ENCODE data around the gene MBNL2. TPM values are rescaled to one million over a fixed set of nuclear protein-coding genes. Genes with fewer than 3 reads are reported as not detected.

MBNL2 gene
- total and polyA plus RNA-seq, 2 experiments from 2014 or later, result 46.7 to 79.5 TPM

DNA sequence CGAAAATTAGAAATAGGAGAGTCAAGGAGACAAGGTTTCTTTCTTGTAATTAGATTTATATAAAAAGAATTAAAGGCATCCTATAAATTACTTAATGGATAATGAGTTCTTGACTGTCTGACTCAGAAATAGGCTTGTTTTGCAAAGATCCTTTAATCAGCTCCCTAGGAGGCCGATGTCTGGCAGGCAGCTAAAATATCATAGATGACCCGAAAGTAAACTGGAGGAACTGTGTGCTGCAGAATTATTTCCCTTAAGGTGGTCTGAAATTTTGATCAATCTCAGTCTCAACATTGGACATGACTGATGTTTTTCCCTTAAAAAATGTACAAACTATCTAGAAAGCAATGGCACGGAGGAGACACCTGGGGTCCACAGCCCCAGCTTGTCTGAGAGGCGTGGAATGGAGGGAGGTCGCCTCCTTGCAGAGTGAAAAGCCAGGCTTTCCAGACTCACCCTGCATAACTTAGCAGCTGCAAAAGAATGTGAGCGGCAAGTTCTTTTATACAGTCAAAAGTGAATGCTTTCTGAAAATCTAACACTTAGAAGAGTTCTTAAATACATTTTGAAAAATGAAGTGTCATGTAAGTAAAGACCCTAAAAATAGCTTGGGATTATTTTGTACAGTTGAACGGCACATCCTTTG, 44.8 kb downstream of the MBNL2 start:
- no peaks in the 10 kb centered on the region for H3K9me2 ChIP-seq (ENCODE audit: insufficient read depth)
- no peak overlapping the region for H3K4me3 ChIP-seq
- H3F3A ChIP-seq (ENCODE audit: insufficient read depth), result no peaks in the 10 kb centered on the region
- H2AFZ ChIP-seq, result no peak overlapping the region
- H3K4me2 ChIP-seq (ENCODE audit: unreplicated experiment), result no peak overlapping the region
- no peaks in the 10 kb centered on the region; the same call in 1 of the 2 replicates for H3K36me3 ChIP-seq (ENCODE audit: low read depth)
- WGBS, 2 experiments (ENCODE audit: low coverage in 1 of 2, low lambda C conversion rate in 2 of 2, missing lambda C conversion rate in 2 of 2), result 88 to 91% methylated on average over 8 of the region's 8 CpGs
- in situ Hi-C loops (cut with MboI), result no loop called here
- H3K27ac ChIP-seq, result no peak overlapping the region
- H3K4me1 ChIP-seq (ENCODE audit: insufficient read depth), result peaks cover 6% of the 10 kb centered on the region; the same call in 1 of the 2 replicates
- no peak for DNase-seq
- no peaks in the 10 kb centered on the region for H4K20me1 ChIP-seq (ENCODE audit: insufficient read depth)
- peaks cover 98% of the 10 kb centered on the region for H3K79me2 ChIP-seq (ENCODE audit: insufficient read depth)
- H3K27me3 ChIP-seq (replicated peaks; ENCODE audit: insufficient read depth), result no peaks in the 10 kb centered on the region
- no peak for TF ChIP-seq EZH2 (IDR thresholded peaks at IDR 0.05; ENCODE audit: insufficient read depth, poor library complexity, severe bottlenecking)
- no peak for TF ChIP-seq EZH2phosphoT487 (IDR thresholded peaks at IDR 0.05; ENCODE audit: insufficient read depth, low read depth)
- no peaks in the 10 kb centered on the region for H3K9me3 ChIP-seq (ENCODE audit: low read depth)
- H3K9ac ChIP-seq, result no peak overlapping the region

- TF ChIP-seq EZH2 (IDR thresholded peaks at IDR 0.05; ENCODE audit: insufficient read depth, poor library complexity, severe bottlenecking) (no peak), EZH2phosphoT487 (IDR thresholded peaks at IDR 0.05; ENCODE audit: insufficient read depth, low read depth) (no peak)
- H3K9me2 ChIP-seq (ENCODE audit: insufficient read depth), result no peaks in the 10 kb centered on the region
- no peak for DNase-seq
- no peaks in the 10 kb centered on the region for H3K9me3 ChIP-seq (ENCODE audit: low read depth)
- 85 to 88% methylated on average over 9 to 11 of the region's 11 CpGs for WGBS, 2 experiments (ENCODE audit: low coverage in 1 of 2, low lambda C conversion rate in 2 of 2, missing lambda C conversion rate in 2 of 2)
- no peaks in the 10 kb centered on the region for H4K20me1 ChIP-seq (ENCODE audit: insufficient read depth)
- H3K79me2 ChIP-seq (ENCODE audit: insufficient read depth), result peaks cover 98% of the 10 kb centered on the region
- H3K9ac ChIP-seq, result no peak overlapping the region
- H3F3A ChIP-seq (ENCODE audit: insufficient read depth), result 0 out of 2 replicates have a peak, but pooled peaks cover under 1% of the 10 kb centered on the region
- peaks cover 11% of the 10 kb centered on the region for H3K4me1 ChIP-seq (ENCODE audit: insufficient read depth)
- H2AFZ ChIP-seq, result no peak overlapping the region
- no peak overlapping the region for H3K4me2 ChIP-seq (ENCODE audit: unreplicated experiment)
- H3K4me3 ChIP-seq, result no peak overlapping the region
- H3K27ac ChIP-seq, result no peak overlapping the region
- H3K36me3 ChIP-seq (ENCODE audit: low read depth), result no peaks in the 10 kb centered on the region; the same call in 1 of the 2 replicates
- no peaks in the 10 kb centered on the region for H3K27me3 ChIP-seq (replicated peaks; ENCODE audit: insufficient read depth)
- in situ Hi-C loops (cut with MboI), result no loop called here
Observed at GRCh38 chr13:97267418-97268059, 45.4 kb downstream of the MBNL2 start.

GRCh38 chr13:97268772-97269171, 46.6 kb downstream of the MBNL2 start:
- Histone ChIP-seq H3K36me3 (ENCODE audit: low read depth) (no peaks in the 10 kb centered on the region; the same call in 1 of the 2 replicates), H3K9me2 (ENCODE audit: insufficient read depth) (no peaks in the 10 kb centered on the region), H2AFZ (no peak overlapping the region), H3K9ac (no peak overlapping the region), H3K27me3 (replicated peaks; ENCODE audit: insufficient read depth) (no peaks in the 10 kb centered on the region), H3K4me1 (ENCODE audit: insufficient read depth) (peaks cover 23% of the 10 kb centered on the region), H3K27ac (no peak overlapping the region), H3F3A (ENCODE audit: insufficient read depth) (peaks cover 12% of the 10 kb centered on the region), H3K4me2 (ENCODE audit: unreplicated experiment) (no peak overlapping the region), H3K4me3 (no peak overlapping the region), H3K9me3 (ENCODE audit: low read depth) (no peaks in the 10 kb centered on the region), H4K20me1 (ENCODE audit: insufficient read depth) (no peaks in the 10 kb centered on the region), H3K79me2 (ENCODE audit: insufficient read depth) (peaks cover 98% of the 10 kb centered on the region)
- DNase-seq, result no peak
- 78 to 79% methylated on average over 6 of the region's 6 CpGs for WGBS, 2 experiments (ENCODE audit: low coverage in 1 of 2, low lambda C conversion rate in 2 of 2, missing lambda C conversion rate in 2 of 2)
- no peak for TF ChIP-seq EZH2phosphoT487 (IDR thresholded peaks at IDR 0.05; ENCODE audit: insufficient read depth, low read depth)
- no peak for TF ChIP-seq EZH2 (IDR thresholded peaks at IDR 0.05; ENCODE audit: insufficient read depth, poor library complexity, severe bottlenecking)
- in situ Hi-C loops (cut with MboI), result no loop called here

DNA sequence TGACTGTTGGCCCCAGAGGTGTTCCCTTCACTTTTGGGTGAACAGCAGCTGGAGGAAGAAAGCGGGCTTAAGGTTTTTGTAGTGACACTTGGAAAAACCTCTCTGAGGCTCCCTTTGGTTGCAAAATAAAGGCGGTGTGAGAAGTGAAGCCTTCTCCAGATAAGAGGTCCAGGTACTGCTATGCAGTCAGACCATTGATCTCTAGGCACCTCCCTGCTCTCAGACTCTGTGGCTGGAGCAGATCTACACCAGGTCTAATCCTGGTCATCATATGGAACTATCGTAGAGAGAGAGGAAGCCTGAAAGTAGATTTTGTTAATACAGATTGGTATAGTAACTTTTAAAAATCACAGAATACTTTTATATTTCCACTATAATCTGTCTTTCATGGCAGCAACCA, 47.5 kb downstream of the MBNL2 start:
- in situ Hi-C loops (cut with MboI), result no loop called here
- Histone ChIP-seq H2AFZ (no peak overlapping the region), H3F3A (ENCODE audit: insufficient read depth) (peaks cover 21% of the 10 kb centered on the region), H3K27me3 (replicated peaks; ENCODE audit: insufficient read depth) (no peaks in the 10 kb centered on the region), H3K9me2 (ENCODE audit: insufficient read depth) (no peaks in the 10 kb centered on the region), H3K79me2 (ENCODE audit: insufficient read depth) (peaks cover 94% of the 10 kb centered on the region), H3K4me2 (ENCODE audit: unreplicated experiment) (no peak overlapping the region), H3K4me1 (ENCODE audit: insufficient read depth) (peaks cover 32% of the 10 kb centered on the region), H3K9ac (no peak overlapping the region), H3K4me3 (no peak overlapping the region), H4K20me1 (ENCODE audit: insufficient read depth) (no peaks in the 10 kb centered on the region), H3K36me3 (ENCODE audit: low read depth) (no peaks in the 10 kb centered on the region), H3K9me3 (ENCODE audit: low read depth) (no peaks in the 10 kb centered on the region), H3K27ac (no peak overlapping the region)
- DNase-seq, result no peak
- WGBS, 2 experiments (ENCODE audit: low coverage in 1 of 2, low lambda C conversion rate in 2 of 2, missing lambda C conversion rate in 2 of 2), result 99 to 100% methylated on average over 3 of the region's 3 CpGs
- TF ChIP-seq EZH2phosphoT487 (IDR thresholded peaks at IDR 0.05; ENCODE audit: insufficient read depth, low read depth), result no peak
- no peak for TF ChIP-seq EZH2 (IDR thresholded peaks at IDR 0.05; ENCODE audit: insufficient read depth, poor library complexity, severe bottlenecking)
